HepG2 (cell line): ENCODE measurements around the gene RXYLT1. TPM values are rescaled to one million over a fixed set of nuclear protein-coding genes. Genes with fewer than 3 reads are reported as not detected.

Experiments
- CREB3 ChIP-seq: sonication (generic); formaldehyde crosslinking; IDR thresholded peaks from 2 replicates; pipeline ENCODE4 v1.5.0; 2020; ENCODE audit warnings: missing genetic modification reagents
- TFDP1 ChIP-seq: IDR thresholded peaks from 2 replicates; pipeline ENCODE4 v1.6.1; 2016; ENCODE audit warnings: missing compliant biosample characterization, missing genetic modification reagents, borderline replicate concordance
- THRA ChIP-seq: sonication (generic); formaldehyde crosslinking; IDR thresholded peaks from 2 replicates; pipeline ENCODE4 v1.4.0; 2020; ENCODE audit warnings: missing genetic modification reagents, borderline replicate concordance
- ZBTB33 ChIP-seq: sonication (generic); formaldehyde crosslinking; IDR thresholded peaks from 2 replicates; pipeline ENCODE4 v1.4.0; 2020; ENCODE audit warnings: missing genetic modification reagents
- ZNF619 ChIP-seq: sonication (generic); formaldehyde crosslinking; IDR thresholded peaks from 2 replicates; pipeline ENCODE4 v1.4.0; 2020; ENCODE audit warnings: mild to moderate bottlenecking, missing genetic modification reagents
- ZNF773 ChIP-seq: sonication (generic); formaldehyde crosslinking; IDR thresholded peaks from 2 replicates; pipeline ENCODE4 v1.4.0; 2020; ENCODE audit warnings: missing genetic modification reagents, borderline replicate concordance
- ZNF878 ChIP-seq: sonication (generic); formaldehyde crosslinking; IDR thresholded peaks from 2 replicates; pipeline ENCODE4 v1.8.1; 2023; ENCODE audit warnings: mild to moderate bottlenecking, missing genetic modification reagents, moderate library complexity
- polyA plus RNA-seq, 8 experiments: library from polyadenylated mRNA; depleted of rRNA in 3 of 8; stranded (reverse) in 7 of 8; unstranded in 1 of 8; fragments of >200 nt; fragmentation: Illumina TruSeq in 4 of 8; extraction: Trizol in 4 of 8; gene quantifications; 2 replicates each; pipeline versions ENCODE4 v1.2.1 to v1.2.3, GENCODE V29; 2011 to 2016; ENCODE audit warnings: low read depth in 4 of 8, missing spikeins in 1 of 8, mixed read lengths in 1 of 8; ENCODE audit not compliant: insufficient read depth in 1 of 8
- total RNA-seq, 5 experiments: library from RNA; depleted of rRNA; stranded (reverse); fragments of >200 nt; fragmentation: Illumina TruSeq; extraction: Trizol; gene quantifications; 2 replicates each; pipeline ENCODE4 v1.2.3, GENCODE V29; 2016; ENCODE audit warnings: low read depth in 1 of 5

RXYLT1 gene
- total and polyA plus RNA-seq, 2 of the 13 experiments (the other 11 are each of a cell fraction or from before 2014, with no cell fraction given): 8.3 to 15.5 TPM

- TF ChIP-seq ZBTB33 (CRISPR knock-in tag) (0 out of 2 replicates have a peak, but pooled peaks have one; percentile 26), TFDP1 (CRISPR knock-in tag) (no peak), ZNF773 (no peak), THRA (CRISPR knock-in tag) (no peak), ZNF878 (0 out of 2 replicates have a peak, but pooled peaks have one; percentile 61), ZNF619 (no peak), CREB3 (CRISPR knock-in tag) (no peak)
- TF ChIP-seq, all 625 proteins: peak for 3
Observed at GRCh38 chr12:63846238-63846967, 66.7 kb downstream of the RXYLT1 start (continued).
